Fibroblast of lung (primary cell): ENCODE measurements around the gene ANGPTL2. TPM values are rescaled to one million over a fixed set of nuclear protein-coding genes. Genes with fewer than 3 reads are reported as not detected.
A peak's percentile ranks its signal among the peaks of the same experiment; 100 is the strongest.

Experiments used
- DNase-seq, 2 donors: peaks; one replicate each; pipeline versions ENCODE4 v3.0.0 to v3.0.0-alpha.2; 2010; ENCODE audit warnings: low read depth in 2 of 2
- H2AFZ ChIP-seq: 2 replicates; pipeline ENCODE4 v1.5.1; 2012; ENCODE audit warnings: low read length, control low read depth, inconsistent platforms
- H3K27ac ChIP-seq: 2 replicates; pipeline ENCODE4 v1.5.1; 2011; ENCODE audit warnings: low read length, control low read depth; ENCODE audit not compliant: insufficient read depth
- H3K27me3 ChIP-seq: 2 replicates; pipeline ENCODE4 v1.5.1; 2011; ENCODE audit warnings: mild to moderate bottlenecking, low read length; ENCODE audit not compliant: control insufficient read depth, insufficient read depth
- H3K36me3 ChIP-seq: 2 replicates; pipeline ENCODE4 v1.5.1; 2011; ENCODE audit warnings: low read length; ENCODE audit not compliant: control insufficient read depth, insufficient read depth
- H3K4me1 ChIP-seq: 2 replicates; pipeline ENCODE4 v1.5.1; 2011; ENCODE audit warnings: low read length; ENCODE audit not compliant: control insufficient read depth, insufficient read depth; ENCODE audit errors: extremely low read depth
- H3K4me2 ChIP-seq: 2 replicates; pipeline ENCODE4 v1.5.1; 2011; ENCODE audit warnings: low read length, control low read depth; ENCODE audit not compliant: insufficient read depth; ENCODE audit errors: extremely low read depth
- H3K4me3 ChIP-seq, 4 experiments: fragments of 200-600 bp in 1 of 4; sonication (generic) in 1 of 4; replicated peaks in 1 of 4; 2 replicates each; pipeline ENCODE4 v1.5.1; 2011 to 2016; ENCODE audit warnings: low read length in 4 of 4, low read depth in 3 of 4, mild to moderate bottlenecking in 3 of 4, control low read depth in 2 of 4, inconsistent platforms in 1 of 4, mixed read lengths in 1 of 4; ENCODE audit not compliant: insufficient read depth in 1 of 4; ENCODE audit errors: control extremely low read depth in 1 of 4
- H3K79me2 ChIP-seq: 2 replicates; pipeline ENCODE4 v1.5.1; 2012; ENCODE audit warnings: mild to moderate bottlenecking, low read length, inconsistent platforms; ENCODE audit not compliant: control insufficient read depth, insufficient read depth
- H3K9ac ChIP-seq: 2 replicates; pipeline ENCODE4 v1.5.1; 2011; ENCODE audit warnings: mild to moderate bottlenecking, low read length, control low read depth; ENCODE audit not compliant: insufficient read depth
- H3K9me3 ChIP-seq: 2 replicates; pipeline ENCODE4 v1.5.1; 2012; ENCODE audit warnings: low read depth, low read length; ENCODE audit not compliant: control insufficient read depth, insufficient read depth
- H4K20me1 ChIP-seq: 2 replicates; pipeline ENCODE4 v1.5.1; 2011; ENCODE audit warnings: low read length; ENCODE audit not compliant: control insufficient read depth, insufficient read depth; ENCODE audit errors: extremely low read depth
- EZH2 ChIP-seq: IDR thresholded peaks from 2 replicates; pipeline ENCODE4 v1.5.1; 2012; ENCODE audit warnings: low read length, control low read depth, mild to moderate bottlenecking; ENCODE audit errors: missing control alignments
- polyA plus RNA-seq, 2 donors: library from polyadenylated mRNA; depleted of rRNA in 1 of 2; stranded (reverse) in 1 of 2; unstranded in 1 of 2; fragments of >200 nt; gene quantifications; 2 replicates each; pipeline ENCODE4 v1.2.1, GENCODE V29; 2011 to 2012; ENCODE audit warnings: missing spikeins in 1 of 2
- total RNA-seq: library from RNA; depleted of rRNA; stranded (reverse); fragments of >200 nt; gene quantifications from 2 replicates; pipeline ENCODE4 v1.2.1, GENCODE V29; 2014
- TF ChIP-seq, protein P1 (sequence below), 2 donors: IDR thresholded peaks in 1 of 2; conservative IDR thresholded peaks in 1 of 2; 1 replicate in 1 of 2; 2 replicates in 1 of 2; pipeline ENCODE4 v1.5.1; 2011 to 2012; ENCODE audit warnings: low read length in 2 of 2, control low read depth in 1 of 2, inconsistent platforms in 1 of 2, low read depth in 1 of 2, mild to moderate bottlenecking in 1 of 2

Gene ANGPTL2
- total and polyA plus RNA-seq, 2 donors (not counting 1 experiment from before 2014, with no cell fraction given) = 128 to 163 TPM

DNA sequence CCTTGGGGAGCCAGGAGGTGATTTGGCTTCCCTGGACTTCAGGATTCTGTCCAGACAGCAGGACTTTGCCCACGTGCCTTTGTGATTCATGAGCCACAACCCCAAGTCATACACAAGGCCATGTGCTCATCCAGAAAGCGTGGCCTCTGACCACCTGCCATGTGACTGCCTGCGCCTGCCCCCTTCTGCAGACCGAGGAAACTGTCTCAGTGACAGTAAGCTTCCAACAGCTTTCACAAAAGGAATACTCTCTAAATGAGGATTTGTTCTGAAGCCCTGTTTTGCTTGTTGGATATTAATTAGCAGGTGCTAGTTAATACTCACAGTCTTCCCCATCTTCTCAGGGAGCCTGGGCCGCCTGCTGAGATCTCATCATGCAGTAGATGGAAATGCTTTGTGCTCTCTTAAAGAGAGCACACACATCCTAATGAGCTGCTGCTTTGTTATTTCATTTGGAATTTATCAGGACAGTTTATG lies 36.9 kb upstream of the ANGPTL2 start:
- Histone ChIP-seq H3K79me2 (no peaks in the 10 kb centered on the region), H3K9ac (peak overlapping the region; percentile 25), H2AFZ (no peak overlapping the region), H3K27ac (peak overlapping the region; percentile 49), H3K9me3 (no peaks in the 10 kb centered on the region), H3K27me3 (no peaks in the 10 kb centered on the region), H4K20me1 (no peaks in the 10 kb centered on the region), H3K4me1 (peaks cover 24% of the 10 kb centered on the region), H3K4me2 (peak overlapping the region; percentile 19), H3K4me3 (no peak overlapping the region), H3K36me3 (no peaks in the 10 kb centered on the region)
- peak; percentile 87 to 92 for DNase-seq
- no peak for TF ChIP-seq EZH2
- TF ChIP-seq, protein P1, sequence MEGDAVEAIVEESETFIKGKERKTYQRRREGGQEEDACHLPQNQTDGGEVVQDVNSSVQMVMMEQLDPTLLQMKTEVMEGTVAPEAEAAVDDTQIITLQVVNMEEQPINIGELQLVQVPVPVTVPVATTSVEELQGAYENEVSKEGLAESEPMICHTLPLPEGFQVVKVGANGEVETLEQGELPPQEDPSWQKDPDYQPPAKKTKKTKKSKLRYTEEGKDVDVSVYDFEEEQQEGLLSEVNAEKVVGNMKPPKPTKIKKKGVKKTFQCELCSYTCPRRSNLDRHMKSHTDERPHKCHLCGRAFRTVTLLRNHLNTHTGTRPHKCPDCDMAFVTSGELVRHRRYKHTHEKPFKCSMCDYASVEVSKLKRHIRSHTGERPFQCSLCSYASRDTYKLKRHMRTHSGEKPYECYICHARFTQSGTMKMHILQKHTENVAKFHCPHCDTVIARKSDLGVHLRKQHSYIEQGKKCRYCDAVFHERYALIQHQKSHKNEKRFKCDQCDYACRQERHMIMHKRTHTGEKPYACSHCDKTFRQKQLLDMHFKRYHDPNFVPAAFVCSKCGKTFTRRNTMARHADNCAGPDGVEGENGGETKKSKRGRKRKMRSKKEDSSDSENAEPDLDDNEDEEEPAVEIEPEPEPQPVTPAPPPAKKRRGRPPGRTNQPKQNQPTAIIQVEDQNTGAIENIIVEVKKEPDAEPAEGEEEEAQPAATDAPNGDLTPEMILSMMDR (conservative IDR thresholded peaks at IDR 0.05 in 1 of 2, IDR thresholded peaks at IDR 0.05 in 1 of 2; ENCODE audit: low read depth in 1 of 2, low read length in 2 of 2) = peak; percentile 25 to 44

DNA sequence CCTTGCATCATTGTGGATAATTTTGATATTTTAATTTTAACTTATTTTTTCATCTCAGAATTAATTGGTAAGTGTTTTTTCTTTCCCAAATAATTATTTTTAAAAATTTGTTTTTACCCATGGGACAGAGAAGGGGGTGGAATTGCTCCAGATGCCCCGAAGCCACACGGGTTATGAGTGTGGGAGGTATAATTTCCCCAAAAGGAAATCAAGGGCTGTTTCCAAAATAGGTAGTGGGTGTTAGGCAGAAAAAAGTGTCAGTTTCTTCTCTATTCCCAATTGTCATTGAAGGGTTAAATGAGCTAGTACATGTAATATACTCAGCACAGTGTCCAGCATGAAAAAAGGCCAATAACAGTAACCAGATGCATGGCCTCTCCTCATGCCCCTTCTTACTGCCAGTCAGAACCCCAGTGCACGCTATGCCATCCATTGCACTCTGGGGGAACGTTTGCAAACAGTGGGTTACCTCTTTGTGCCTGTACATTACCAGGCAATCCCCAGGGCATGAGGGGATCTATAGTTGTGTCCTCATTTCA lies 36.4 kb upstream of the ANGPTL2 start:
- no peak for TF ChIP-seq EZH2
- TF ChIP-seq, protein P1 (conservative IDR thresholded peaks at IDR 0.05 in 1 of 2, IDR thresholded peaks at IDR 0.05 in 1 of 2; ENCODE audit: low read depth in 1 of 2, low read length in 2 of 2) = no peak
- Histone ChIP-seq H3K27ac (peak overlapping the region; percentile 41), H3K4me2 (no peak overlapping the region), H3K4me1 (peaks cover 24% of the 10 kb centered on the region), H3K9ac (no peak overlapping the region), H4K20me1 (no peaks in the 10 kb centered on the region), H3K79me2 (no peaks in the 10 kb centered on the region), H3K9me3 (no peaks in the 10 kb centered on the region), H3K27me3 (no peaks in the 10 kb centered on the region), H3K36me3 (no peaks in the 10 kb centered on the region), H3K4me3 (no peak overlapping the region), H2AFZ (no peak overlapping the region)
- peak in 1 of 2 donors; percentile 15 for DNase-seq

DNA sequence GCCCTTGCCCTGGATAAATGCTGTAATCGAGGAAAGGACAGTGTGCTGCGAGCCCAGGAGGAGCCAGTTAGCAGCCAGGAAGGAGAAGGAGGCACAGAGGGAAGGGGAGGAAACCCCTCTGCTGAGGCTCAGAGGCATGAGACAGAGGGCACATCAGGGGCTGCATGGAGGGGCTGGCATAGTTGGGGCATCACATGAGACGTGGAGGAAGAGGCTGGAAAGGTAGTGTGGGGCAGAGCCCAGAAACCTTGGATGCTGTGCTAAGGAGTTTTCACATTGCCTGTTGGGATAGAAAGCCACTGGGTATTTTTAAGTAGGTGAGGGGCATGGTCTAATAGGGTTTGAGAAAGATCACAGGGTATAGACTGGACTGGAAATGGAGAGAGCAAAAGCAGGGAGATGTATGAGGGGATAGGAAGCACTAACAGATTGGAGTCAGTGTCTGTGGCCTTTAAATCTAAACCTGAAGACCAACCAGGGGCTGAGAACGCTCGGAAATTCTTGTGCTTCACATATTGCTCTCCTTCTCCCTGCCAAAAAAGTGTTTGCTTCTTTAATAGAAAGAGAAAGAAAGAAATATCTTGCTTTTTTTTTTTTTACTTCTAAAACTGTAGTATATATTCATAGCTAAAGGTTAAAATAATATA lies 33.0 kb upstream of the ANGPTL2 start:
- H3K79me2 ChIP-seq = no peaks in the 10 kb centered on the region
- DNase-seq = no peak
- no peak overlapping the region for H2AFZ ChIP-seq
- no peak overlapping the region for H3K4me3 ChIP-seq
- H3K27ac ChIP-seq = no peak overlapping the region
- peaks cover 14% of the 10 kb centered on the region for H3K4me1 ChIP-seq
- H3K9ac ChIP-seq = no peak overlapping the region
- no peak for TF ChIP-seq EZH2
- TF ChIP-seq, protein P1 (conservative IDR thresholded peaks at IDR 0.05 in 1 of 2, IDR thresholded peaks at IDR 0.05 in 1 of 2; ENCODE audit: low read depth in 1 of 2, low read length in 2 of 2) = no peak
- no peaks in the 10 kb centered on the region for H3K9me3 ChIP-seq
- H3K4me2 ChIP-seq = no peak overlapping the region
- H4K20me1 ChIP-seq = no peaks in the 10 kb centered on the region
- peaks cover 2% of the 10 kb centered on the region for H3K27me3 ChIP-seq
- no peaks in the 10 kb centered on the region for H3K36me3 ChIP-seq
